ENCODE measurements around the gene XYLT1. TPM values are rescaled to one million over a fixed set of nuclear protein-coding genes. Genes with fewer than 3 reads are reported as not detected.

The XYLT1 gene
- total RNA-seq, 1 experiment from 2014 or later = 12.5 TPM

- DNase-seq = no peak
- no peaks in the 10 kb centered on the region for H3K36me3 ChIP-seq (ENCODE audit: control insufficient read depth, insufficient read depth, low read length)
- Mint-ChIP-seq H3K4me3 (ENCODE audit: unreplicated experiment) (no peak overlapping the region), H3K27me3 (ENCODE audit: insufficient read depth, unreplicated experiment) (no peaks in the 10 kb centered on the region), H3K27ac (ENCODE audit: unreplicated experiment) (no peak overlapping the region), H3K4me1 (ENCODE audit: low read depth, unreplicated experiment) (no peaks in the 10 kb centered on the region), H3K9me3 (ENCODE audit: unreplicated experiment) (no peaks in the 10 kb centered on the region), H3K36me3 (ENCODE audit: insufficient read depth, unreplicated experiment) (peaks cover 15% of the 10 kb centered on the region)
- TF ChIP-seq CTCF (IDR thresholded peaks at IDR 0.05; ENCODE audit: insufficient read depth in 1 of 2, low read depth in 1 of 2, low read length in 1 of 2, severe bottlenecking in 1 of 2, unreplicated experiment in 1 of 2) = no peak
- no peak overlapping the region for H3K4me3 ChIP-seq (ENCODE audit: low read depth, low read length)
- BruUV-seq (replicated peaks) = no TSS peak
- intact Hi-C loops (cut with micrococcal nuclease; ENCODE audit: unreplicated experiment) = no loop called here
- no peaks in the 10 kb centered on the region for H3K9me3 ChIP-seq
- ChIA-PET POLR2A (no interaction called here), CTCF (no interaction called here)
- H3K4me1 ChIP-seq = no peaks in the 10 kb centered on the region
- H3K27me3 ChIP-seq (replicated peaks; ENCODE audit: control insufficient read depth, insufficient read depth, low read length) = no peaks in the 10 kb centered on the region
These were observed 342.0 kb downstream of the XYLT1 start for GRCh38 chr16:17128791-17129190.

- no TSS peak for BruUV-seq (replicated peaks)
- intact Hi-C loops (cut with micrococcal nuclease; ENCODE audit: unreplicated experiment) = no loop called here
- Mint-ChIP-seq H3K27me3 (ENCODE audit: insufficient read depth, unreplicated experiment) (no peaks in the 10 kb centered on the region), H3K27ac (ENCODE audit: unreplicated experiment) (no peak overlapping the region), H3K36me3 (ENCODE audit: insufficient read depth, unreplicated experiment) (peaks cover 8% of the 10 kb centered on the region), H3K4me3 (ENCODE audit: unreplicated experiment) (no peak overlapping the region), H3K9me3 (ENCODE audit: unreplicated experiment) (no peaks in the 10 kb centered on the region), H3K4me1 (ENCODE audit: low read depth, unreplicated experiment) (no peaks in the 10 kb centered on the region)
- no peaks in the 10 kb centered on the region for H3K36me3 ChIP-seq (ENCODE audit: control insufficient read depth, insufficient read depth, low read length)
- no peak for DNase-seq
- H3K27me3 ChIP-seq (replicated peaks; ENCODE audit: control insufficient read depth, insufficient read depth, low read length) = no peaks in the 10 kb centered on the region
- H3K4me1 ChIP-seq = no peaks in the 10 kb centered on the region
- ChIA-PET CTCF (no interaction called here), POLR2A (no interaction called here)
- no peak overlapping the region for H3K4me3 ChIP-seq (ENCODE audit: low read depth, low read length)
- H3K9me3 ChIP-seq = no peaks in the 10 kb centered on the region
- no peak for TF ChIP-seq CTCF (IDR thresholded peaks at IDR 0.05; ENCODE audit: insufficient read depth in 1 of 2, low read depth in 1 of 2, low read length in 1 of 2, severe bottlenecking in 1 of 2, unreplicated experiment in 1 of 2)
These were observed 344.6 kb downstream of the XYLT1 start for GRCh38 chr16:17126156-17126555.

GRCh38 chr16:17125671-17126070 lies 345.1 kb downstream of the XYLT1 start:
- H3K27me3 Mint-ChIP-seq (ENCODE audit: insufficient read depth, unreplicated experiment) = no peaks in the 10 kb centered on the region
- no peaks in the 10 kb centered on the region for H3K9me3 Mint-ChIP-seq (ENCODE audit: unreplicated experiment)
- H3K4me1 ChIP-seq = no peaks in the 10 kb centered on the region
- H3K4me3 Mint-ChIP-seq (ENCODE audit: unreplicated experiment) = no peak overlapping the region
- no peak for DNase-seq
- no TSS peak for BruUV-seq (replicated peaks)
- H3K9me3 ChIP-seq = no peaks in the 10 kb centered on the region
- no peaks in the 10 kb centered on the region for H3K4me1 Mint-ChIP-seq (ENCODE audit: low read depth, unreplicated experiment)
- no peak overlapping the region for H3K4me3 ChIP-seq (ENCODE audit: low read depth, low read length)
- H3K27me3 ChIP-seq (replicated peaks; ENCODE audit: control insufficient read depth, insufficient read depth, low read length) = no peaks in the 10 kb centered on the region
- TF ChIP-seq CTCF (IDR thresholded peaks at IDR 0.05; ENCODE audit: insufficient read depth in 1 of 2, low read depth in 1 of 2, low read length in 1 of 2, severe bottlenecking in 1 of 2, unreplicated experiment in 1 of 2) = no peak
- CTCF ChIA-PET = no interaction called here
- H3K36me3 ChIP-seq (ENCODE audit: control insufficient read depth, insufficient read depth, low read length) = no peaks in the 10 kb centered on the region
- intact Hi-C loops (cut with micrococcal nuclease; ENCODE audit: unreplicated experiment) = no loop called here
- H3K36me3 Mint-ChIP-seq (ENCODE audit: insufficient read depth, unreplicated experiment) = peaks cover 3% of the 10 kb centered on the region
- POLR2A ChIA-PET = no interaction called here
- H3K27ac Mint-ChIP-seq (ENCODE audit: unreplicated experiment) = no peak overlapping the region
